ENCODE measurements around the gene MRPS16. TPM values are rescaled to one million over a fixed set of nuclear protein-coding genes. Genes with fewer than 3 reads are reported as not detected.

Gene MRPS16
- total and polyA plus RNA-seq, 2 of the 13 experiments (the other 11 are each of a cell fraction or from before 2014, with no cell fraction given): 70.1 to 135 TPM

DNA sequence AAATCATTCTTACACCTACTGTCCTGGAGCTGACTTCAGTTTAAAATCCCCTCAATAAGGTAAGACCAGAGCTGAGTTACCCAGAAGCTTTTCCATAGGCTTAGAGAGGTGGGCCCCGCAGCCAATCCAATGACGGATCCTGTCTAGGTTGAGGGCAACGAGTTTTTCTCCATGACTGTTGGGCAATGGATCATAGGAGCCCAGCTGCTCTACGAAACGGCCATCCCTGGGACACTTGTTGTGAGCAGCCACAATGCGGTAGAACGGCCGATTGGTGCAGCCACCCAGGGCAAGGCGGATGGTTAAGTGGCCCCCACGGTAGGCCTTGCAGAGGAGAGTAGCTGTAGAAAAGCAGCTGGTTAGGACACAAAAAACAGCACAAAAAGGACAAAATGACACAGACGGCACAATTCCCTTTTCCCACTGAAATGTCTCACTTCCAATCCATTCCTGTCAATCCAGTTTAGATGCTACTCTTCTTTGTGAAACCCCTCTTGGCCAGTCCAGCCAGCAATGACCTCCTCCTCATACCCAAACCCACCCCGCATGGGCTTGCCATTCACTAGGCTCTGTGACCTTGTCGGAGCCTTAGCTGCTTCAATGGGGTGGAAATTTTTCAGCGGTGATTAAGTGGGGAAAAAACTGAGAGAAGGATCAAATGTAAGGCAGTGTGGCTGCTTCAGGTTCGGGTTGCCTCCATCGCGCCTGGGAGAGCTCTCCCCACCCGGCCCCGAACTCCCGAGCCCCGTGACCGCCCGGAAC, 580 bp downstream of the MRPS16 start (continued):
- TF ChIP-seq, protein P1, sequence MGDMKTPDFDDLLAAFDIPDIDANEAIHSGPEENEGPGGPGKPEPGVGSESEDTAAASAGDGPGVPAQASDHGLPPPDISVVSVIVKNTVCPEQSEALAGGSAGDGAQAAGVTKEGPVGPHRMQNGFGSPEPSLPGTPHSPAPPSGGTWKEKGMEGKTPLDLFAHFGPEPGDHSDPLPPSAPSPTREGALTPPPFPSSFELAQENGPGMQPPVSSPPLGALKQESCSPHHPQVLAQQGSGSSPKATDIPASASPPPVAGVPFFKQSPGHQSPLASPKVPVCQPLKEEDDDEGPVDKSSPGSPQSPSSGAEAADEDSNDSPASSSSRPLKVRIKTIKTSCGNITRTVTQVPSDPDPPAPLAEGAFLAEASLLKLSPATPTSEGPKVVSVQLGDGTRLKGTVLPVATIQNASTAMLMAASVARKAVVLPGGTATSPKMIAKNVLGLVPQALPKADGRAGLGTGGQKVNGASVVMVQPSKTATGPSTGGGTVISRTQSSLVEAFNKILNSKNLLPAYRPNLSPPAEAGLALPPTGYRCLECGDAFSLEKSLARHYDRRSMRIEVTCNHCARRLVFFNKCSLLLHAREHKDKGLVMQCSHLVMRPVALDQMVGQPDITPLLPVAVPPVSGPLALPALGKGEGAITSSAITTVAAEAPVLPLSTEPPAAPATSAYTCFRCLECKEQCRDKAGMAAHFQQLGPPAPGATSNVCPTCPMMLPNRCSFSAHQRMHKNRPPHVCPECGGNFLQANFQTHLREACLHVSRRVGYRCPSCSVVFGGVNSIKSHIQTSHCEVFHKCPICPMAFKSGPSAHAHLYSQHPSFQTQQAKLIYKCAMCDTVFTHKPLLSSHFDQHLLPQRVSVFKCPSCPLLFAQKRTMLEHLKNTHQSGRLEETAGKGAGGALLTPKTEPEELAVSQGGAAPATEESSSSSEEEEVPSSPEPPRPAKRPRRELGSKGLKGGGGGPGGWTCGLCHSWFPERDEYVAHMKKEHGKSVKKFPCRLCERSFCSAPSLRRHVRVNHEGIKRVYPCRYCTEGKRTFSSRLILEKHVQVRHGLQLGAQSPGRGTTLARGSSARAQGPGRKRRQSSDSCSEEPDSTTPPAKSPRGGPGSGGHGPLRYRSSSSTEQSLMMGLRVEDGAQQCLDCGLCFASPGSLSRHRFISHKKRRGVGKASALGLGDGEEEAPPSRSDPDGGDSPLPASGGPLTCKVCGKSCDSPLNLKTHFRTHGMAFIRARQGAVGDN (CRISPR knock-in tag; IDR thresholded peaks at IDR 0.05): no peak
- TF ChIP-seq ZNF720 (CRISPR knock-in tag; IDR thresholded peaks at IDR 0.05) (no peak), FOXC1 (CRISPR knock-in tag; IDR thresholded peaks at IDR 0.05; ENCODE audit: borderline replicate concordance) (no peak), NFKB2 (CRISPR knock-in tag; IDR thresholded peaks at IDR 0.05; ENCODE audit: borderline replicate concordance) (no peak), ZNF350 (CRISPR knock-in tag; IDR thresholded peaks at IDR 0.05; ENCODE audit: borderline replicate concordance, low read depth) (no peak), RNF2 (conservative IDR thresholded peaks at IDR 0.05; ENCODE audit: low read depth) (no peak), TAF1 (CRISPR knock-in tag; IDR thresholded peaks at IDR 0.05) (no peak), U2AF2 (IDR thresholded peaks at IDR 0.05; ENCODE audit: low read depth, low read length) (no peak), ZNF713 (CRISPR knock-in tag; IDR thresholded peaks at IDR 0.05) (no peak), GATA4 (IDR thresholded peaks at IDR 0.05; ENCODE audit: borderline replicate concordance, low read depth) (no peak), GZF1 (CRISPR knock-in tag; IDR thresholded peaks at IDR 0.05) (0 out of 2 replicates have a peak, but pooled peaks have one; percentile 4), JDP2 (CRISPR knock-in tag; IDR thresholded peaks at IDR 0.05; ENCODE audit: borderline replicate concordance) (no peak), PHF8 (CRISPR knock-in tag; IDR thresholded peaks at IDR 0.05) (no peak), RBM22 (optimal IDR thresholded peaks at IDR 0.05; ENCODE audit: low read length) (no peak), ZNF616 (CRISPR knock-in tag; IDR thresholded peaks at IDR 0.05; ENCODE audit: low read depth) (no peak), RAD21 (CRISPR knock-in tag; IDR thresholded peaks at IDR 0.05) (no peak), RFXAP (CRISPR knock-in tag; IDR thresholded peaks at IDR 0.05; ENCODE audit: borderline replicate concordance) (peak; percentile 9; the same call in 1 of the 2 replicates), ASH2L (IDR thresholded peaks at IDR 0.05; ENCODE audit: insufficient read length, low read depth, low read length) (no peak)
- TF ChIP-seq, protein P2, sequence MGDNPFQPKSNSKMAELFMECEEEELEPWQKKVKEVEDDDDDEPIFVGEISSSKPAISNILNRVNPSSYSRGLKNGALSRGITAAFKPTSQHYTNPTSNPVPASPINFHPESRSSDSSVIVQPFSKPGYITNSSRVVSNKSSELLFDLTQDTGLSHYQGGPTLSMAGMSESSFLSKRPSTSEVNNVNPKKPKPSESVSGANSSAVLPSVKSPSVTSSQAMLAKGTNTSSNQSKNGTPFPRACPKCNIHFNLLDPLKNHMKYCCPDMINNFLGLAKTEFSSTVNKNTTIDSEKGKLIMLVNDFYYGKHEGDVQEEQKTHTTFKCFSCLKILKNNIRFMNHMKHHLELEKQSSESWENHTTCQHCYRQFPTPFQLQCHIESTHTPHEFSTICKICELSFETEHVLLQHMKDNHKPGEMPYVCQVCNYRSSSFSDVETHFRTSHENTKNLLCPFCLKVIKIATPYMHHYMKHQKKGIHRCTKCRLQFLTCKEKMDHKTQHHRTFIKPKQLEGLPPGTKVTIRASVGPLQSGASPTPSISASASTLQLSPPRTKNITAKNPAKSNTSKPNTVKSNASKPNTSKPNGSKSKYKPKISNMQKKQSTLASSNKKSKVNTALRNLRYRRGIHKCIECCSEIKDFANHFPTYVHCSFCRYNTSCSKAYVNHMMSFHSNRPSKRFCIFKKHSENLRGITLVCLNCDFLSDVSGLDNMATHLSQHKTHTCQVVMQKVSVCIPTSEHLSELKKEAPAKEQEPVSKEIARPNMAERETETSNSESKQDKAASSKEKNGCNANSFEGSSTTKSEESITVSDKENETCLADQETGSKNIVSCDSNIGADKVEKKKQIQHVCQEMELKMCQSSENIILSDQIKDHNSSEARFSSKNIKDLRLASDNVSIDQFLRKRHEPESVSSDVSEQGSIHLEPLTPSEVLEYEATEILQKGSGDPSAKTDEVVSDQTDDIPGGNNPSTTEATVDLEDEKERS (CRISPR knock-in tag; IDR thresholded peaks at IDR 0.05): 0 out of 2 replicates have a peak, but pooled peaks have one; percentile 9
- TF ChIP-seq, protein P3, sequence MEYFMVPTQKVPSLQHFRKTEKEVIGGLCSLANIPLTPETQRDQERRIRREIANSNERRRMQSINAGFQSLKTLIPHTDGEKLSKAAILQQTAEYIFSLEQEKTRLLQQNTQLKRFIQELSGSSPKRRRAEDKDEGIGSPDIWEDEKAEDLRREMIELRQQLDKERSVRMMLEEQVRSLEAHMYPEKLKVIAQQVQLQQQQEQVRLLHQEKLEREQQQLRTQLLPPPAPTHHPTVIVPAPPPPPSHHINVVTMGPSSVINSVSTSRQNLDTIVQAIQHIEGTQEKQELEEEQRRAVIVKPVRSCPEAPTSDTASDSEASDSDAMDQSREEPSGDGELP (IDR thresholded peaks at IDR 0.05; ENCODE audit: borderline replicate concordance, low read depth): no peak
